SK-N-SH treated with all-trans-retinoic acid at 6 μM for 48 hours (cell line): ENCODE data around the gene FAM120AOS.

Experiments
- ATAC-seq: fragments of 200-7000 bp; cut with Tn5 transposase; 3 replicates; pipeline ENCODE4 v1.9.1; 2020; ENCODE audit warnings: mild to moderate bottlenecking, moderate library complexity
- ARNTL ChIP-seq: fragments of 450-650 bp; formaldehyde crosslinking; IDR thresholded peaks from 2 replicates; pipeline ENCODE4 v1.5.0; 2020; ENCODE audit warnings: low read depth, mild to moderate bottlenecking, moderate library complexity, borderline replicate concordance
- BACH2 ChIP-seq: fragments of 250-450 bp; sonication (Bioruptor Pico); IDR thresholded peaks from 2 replicates; pipeline ENCODE4 v1.9.0; 2021; ENCODE audit warnings: mild to moderate bottlenecking, borderline replicate concordance
- CSDC2 ChIP-seq: fragments of 250-450 bp; sonication (Bioruptor Pico); IDR thresholded peaks from 2 replicates; pipeline ENCODE4 v1.5.0; 2020; ENCODE audit warnings: mild to moderate bottlenecking, moderate library complexity
- ESRRG ChIP-seq: fragments of 250-450 bp; sonication (Bioruptor Pico); IDR thresholded peaks from 2 replicates; pipeline ENCODE4 v1.6.1; 2021; ENCODE audit warnings: mild to moderate bottlenecking
- GLIS3 ChIP-seq: fragments of 250-450 bp; sonication (Bioruptor Pico); IDR thresholded peaks from 2 replicates; pipeline ENCODE4 v1.5.0; 2020; ENCODE audit warnings: mild to moderate bottlenecking, moderate library complexity
- ISL1 ChIP-seq: fragments of 250-450 bp; sonication (Bioruptor Pico); IDR thresholded peaks from 2 replicates; pipeline ENCODE4 v2.1.2; 2022; ENCODE audit warnings: mild to moderate bottlenecking, moderate library complexity
- OSR1 ChIP-seq: fragments of 250-450 bp; sonication (Bioruptor Pico); IDR thresholded peaks from 2 replicates; pipeline ENCODE4 v1.8.0; 2022; ENCODE audit warnings: moderate library complexity, mild to moderate bottlenecking, inconsistent platforms
- PPARA ChIP-seq: fragments of 250-450 bp; sonication (Bioruptor Pico); IDR thresholded peaks from 2 replicates; pipeline ENCODE4 v1.5.0; 2020; ENCODE audit warnings: mild to moderate bottlenecking, borderline replicate concordance
- RARB ChIP-seq: fragments of 250-450 bp; sonication (Bioruptor Pico); IDR thresholded peaks from 2 replicates; pipeline ENCODE4 v1.8.0; 2021; ENCODE audit warnings: mild to moderate bottlenecking, moderate library complexity
- SNAI2 ChIP-seq: fragments of 250-450 bp; sonication (Bioruptor Pico); IDR thresholded peaks from 2 replicates; pipeline ENCODE4 v1.5.0; 2020; ENCODE audit warnings: mild to moderate bottlenecking, moderate library complexity
- TCF4 ChIP-seq: fragments of 250-450 bp; sonication (Bioruptor Pico); IDR thresholded peaks from 2 replicates; pipeline ENCODE4 v1.8.0; 2021; ENCODE audit warnings: mild to moderate bottlenecking, moderate library complexity, borderline replicate concordance
- TOX ChIP-seq: fragments of 250-450 bp; sonication (Bioruptor Pico); IDR thresholded peaks from 2 replicates; pipeline ENCODE4 v1.8.0; 2021; ENCODE audit warnings: mild to moderate bottlenecking, moderate library complexity, borderline replicate concordance
- ZC3H10 ChIP-seq: fragments of 250-450 bp; sonication (Bioruptor Pico); IDR thresholded peaks from 2 replicates; pipeline ENCODE4 v1.5.1; 2021; ENCODE audit warnings: mild to moderate bottlenecking, moderate library complexity
- ZFP3 ChIP-seq: fragments of 250-450 bp; sonication (Bioruptor Pico); IDR thresholded peaks from 2 replicates; pipeline ENCODE4 v1.5.0; 2020; ENCODE audit warnings: mild to moderate bottlenecking, moderate library complexity
- ZFP30 ChIP-seq: fragments of 450-650 bp; formaldehyde crosslinking; IDR thresholded peaks from 2 replicates; pipeline ENCODE4 v1.5.0; 2022; ENCODE audit warnings: mild to moderate bottlenecking, moderate library complexity
- ZNF565 ChIP-seq: fragments of 450-650 bp; formaldehyde crosslinking; conservative IDR thresholded peaks from 2 replicates; pipeline ENCODE4 v1.5.0; 2020; ENCODE audit warnings: low read depth, mild to moderate bottlenecking, moderate library complexity
- ZNF70 ChIP-seq: fragments of 450-650 bp; formaldehyde crosslinking; IDR thresholded peaks from 2 replicates; pipeline ENCODE4 v1.5.0; 2020; ENCODE audit warnings: mild to moderate bottlenecking, moderate library complexity
- ZNF8 ChIP-seq: fragments of 450-650 bp; formaldehyde crosslinking; IDR thresholded peaks from 2 replicates; pipeline ENCODE4 v1.5.0; 2020; ENCODE audit warnings: mild to moderate bottlenecking, moderate library complexity
- TF ChIP-seq, protein P1 (sequence below): fragments of 250-450 bp; sonication (Bioruptor Pico); IDR thresholded peaks from 2 replicates; pipeline ENCODE4 v1.5.1; 2021; ENCODE audit warnings: mild to moderate bottlenecking, moderate library complexity
- TF ChIP-seq, protein P2 (sequence below): fragments of 250-450 bp; sonication (Bioruptor Pico); IDR thresholded peaks from 2 replicates; pipeline ENCODE4 v1.8.0; 2021; ENCODE audit warnings: low read depth, mild to moderate bottlenecking, moderate library complexity, borderline replicate concordance
- TF ChIP-seq, protein P3 (sequence below): fragments of 250-450 bp; sonication (Bioruptor Pico); IDR thresholded peaks from 2 replicates; pipeline ENCODE4 v1.8.0; 2020; ENCODE audit warnings: mild to moderate bottlenecking, moderate library complexity, borderline replicate concordance
- TF ChIP-seq, protein P4 (sequence below): fragments of 250-450 bp; sonication (Bioruptor Pico); IDR thresholded peaks from 2 replicates; pipeline ENCODE4 v1.5.0; 2020; ENCODE audit warnings: mild to moderate bottlenecking, moderate library complexity

FAM120AOS gene

DNA sequence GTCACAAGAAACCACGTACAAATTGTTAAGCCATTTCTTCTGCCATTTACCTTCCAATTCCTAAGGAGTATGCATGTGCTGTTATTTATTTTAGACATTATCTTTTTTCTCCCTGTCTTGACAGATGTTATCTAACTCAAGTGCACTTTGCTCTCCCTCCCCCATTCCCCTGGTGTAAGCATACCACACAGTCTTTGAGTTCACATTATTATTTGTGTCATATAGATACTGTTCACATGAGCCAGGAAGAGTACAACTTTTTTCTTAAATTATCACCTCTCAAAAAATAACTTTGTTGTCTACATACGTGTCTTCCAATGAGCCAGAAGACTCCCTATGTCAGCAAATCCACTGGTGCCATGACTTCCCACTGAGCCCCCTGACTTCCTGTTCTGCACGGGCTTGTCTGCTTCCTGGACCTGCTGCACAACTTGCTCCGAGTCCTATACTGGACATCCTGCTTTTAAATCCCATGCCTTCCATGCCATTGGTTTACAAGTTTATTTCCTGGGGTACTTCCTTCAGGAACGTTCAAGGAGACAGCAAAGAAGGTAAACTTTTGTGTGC, 21.8 kb downstream of the FAM120AOS start:
- ATAC-seq = no peak
- no peak for TF ChIP-seq PPARA
- no peak for TF ChIP-seq ISL1 (CRISPR knock-in tag)
- TF ChIP-seq ESRRG = no peak
- no peak for TF ChIP-seq RARB (CRISPR knock-in tag)
- TF ChIP-seq, protein P1, sequence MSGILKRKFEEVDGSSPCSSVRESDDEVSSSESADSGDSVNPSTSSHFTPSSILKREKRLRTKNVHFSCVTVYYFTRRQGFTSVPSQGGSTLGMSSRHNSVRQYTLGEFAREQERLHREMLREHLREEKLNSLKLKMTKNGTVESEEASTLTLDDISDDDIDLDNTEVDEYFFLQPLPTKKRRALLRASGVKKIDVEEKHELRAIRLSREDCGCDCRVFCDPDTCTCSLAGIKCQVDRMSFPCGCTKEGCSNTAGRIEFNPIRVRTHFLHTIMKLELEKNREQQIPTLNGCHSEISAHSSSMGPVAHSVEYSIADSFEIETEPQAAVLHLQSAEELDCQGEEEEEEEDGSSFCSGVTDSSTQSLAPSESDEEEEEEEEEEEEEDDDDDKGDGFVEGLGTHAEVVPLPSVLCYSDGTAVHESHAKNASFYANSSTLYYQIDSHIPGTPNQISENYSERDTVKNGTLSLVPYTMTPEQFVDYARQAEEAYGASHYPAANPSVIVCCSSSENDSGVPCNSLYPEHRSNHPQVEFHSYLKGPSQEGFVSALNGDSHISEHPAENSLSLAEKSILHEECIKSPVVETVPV = no peak
- no peak for TF ChIP-seq GLIS3 (CRISPR knock-in tag)
- no peak for TF ChIP-seq TCF4 (CRISPR knock-in tag)
- TF ChIP-seq, protein P2, sequence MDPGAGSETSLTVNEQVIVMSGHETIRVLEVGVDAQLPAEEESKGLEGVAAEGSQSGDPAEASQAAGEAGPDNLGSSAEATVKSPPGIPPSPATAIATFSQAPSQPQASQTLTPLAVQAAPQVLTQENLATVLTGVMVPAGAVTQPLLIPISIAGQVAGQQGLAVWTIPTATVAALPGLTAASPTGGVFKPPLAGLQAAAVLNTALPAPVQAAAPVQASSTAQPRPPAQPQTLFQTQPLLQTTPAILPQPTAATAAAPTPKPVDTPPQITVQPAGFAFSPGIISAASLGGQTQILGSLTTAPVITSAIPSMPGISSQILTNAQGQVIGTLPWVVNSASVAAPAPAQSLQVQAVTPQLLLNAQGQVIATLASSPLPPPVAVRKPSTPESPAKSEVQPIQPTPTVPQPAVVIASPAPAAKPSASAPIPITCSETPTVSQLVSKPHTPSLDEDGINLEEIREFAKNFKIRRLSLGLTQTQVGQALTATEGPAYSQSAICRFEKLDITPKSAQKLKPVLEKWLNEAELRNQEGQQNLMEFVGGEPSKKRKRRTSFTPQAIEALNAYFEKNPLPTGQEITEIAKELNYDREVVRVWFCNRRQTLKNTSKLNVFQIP (CRISPR knock-in tag) = no peak
- TF ChIP-seq BACH2 (CRISPR knock-in tag) = no peak
- TF ChIP-seq TOX = no peak
- no peak for TF ChIP-seq ZNF565 (CRISPR knock-in tag)
- TF ChIP-seq, protein P3, sequence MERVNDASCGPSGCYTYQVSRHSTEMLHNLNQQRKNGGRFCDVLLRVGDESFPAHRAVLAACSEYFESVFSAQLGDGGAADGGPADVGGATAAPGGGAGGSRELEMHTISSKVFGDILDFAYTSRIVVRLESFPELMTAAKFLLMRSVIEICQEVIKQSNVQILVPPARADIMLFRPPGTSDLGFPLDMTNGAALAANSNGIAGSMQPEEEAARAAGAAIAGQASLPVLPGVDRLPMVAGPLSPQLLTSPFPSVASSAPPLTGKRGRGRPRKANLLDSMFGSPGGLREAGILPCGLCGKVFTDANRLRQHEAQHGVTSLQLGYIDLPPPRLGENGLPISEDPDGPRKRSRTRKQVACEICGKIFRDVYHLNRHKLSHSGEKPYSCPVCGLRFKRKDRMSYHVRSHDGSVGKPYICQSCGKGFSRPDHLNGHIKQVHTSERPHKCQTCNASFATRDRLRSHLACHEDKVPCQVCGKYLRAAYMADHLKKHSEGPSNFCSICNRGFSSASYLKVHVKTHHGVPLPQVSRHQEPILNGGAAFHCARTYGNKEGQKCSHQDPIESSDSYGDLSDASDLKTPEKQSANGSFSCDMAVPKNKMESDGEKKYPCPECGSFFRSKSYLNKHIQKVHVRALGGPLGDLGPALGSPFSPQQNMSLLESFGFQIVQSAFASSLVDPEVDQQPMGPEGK (CRISPR knock-in tag) = no peak
- TF ChIP-seq OSR1 (CRISPR knock-in tag) = no peak
- TF ChIP-seq, protein P4, sequence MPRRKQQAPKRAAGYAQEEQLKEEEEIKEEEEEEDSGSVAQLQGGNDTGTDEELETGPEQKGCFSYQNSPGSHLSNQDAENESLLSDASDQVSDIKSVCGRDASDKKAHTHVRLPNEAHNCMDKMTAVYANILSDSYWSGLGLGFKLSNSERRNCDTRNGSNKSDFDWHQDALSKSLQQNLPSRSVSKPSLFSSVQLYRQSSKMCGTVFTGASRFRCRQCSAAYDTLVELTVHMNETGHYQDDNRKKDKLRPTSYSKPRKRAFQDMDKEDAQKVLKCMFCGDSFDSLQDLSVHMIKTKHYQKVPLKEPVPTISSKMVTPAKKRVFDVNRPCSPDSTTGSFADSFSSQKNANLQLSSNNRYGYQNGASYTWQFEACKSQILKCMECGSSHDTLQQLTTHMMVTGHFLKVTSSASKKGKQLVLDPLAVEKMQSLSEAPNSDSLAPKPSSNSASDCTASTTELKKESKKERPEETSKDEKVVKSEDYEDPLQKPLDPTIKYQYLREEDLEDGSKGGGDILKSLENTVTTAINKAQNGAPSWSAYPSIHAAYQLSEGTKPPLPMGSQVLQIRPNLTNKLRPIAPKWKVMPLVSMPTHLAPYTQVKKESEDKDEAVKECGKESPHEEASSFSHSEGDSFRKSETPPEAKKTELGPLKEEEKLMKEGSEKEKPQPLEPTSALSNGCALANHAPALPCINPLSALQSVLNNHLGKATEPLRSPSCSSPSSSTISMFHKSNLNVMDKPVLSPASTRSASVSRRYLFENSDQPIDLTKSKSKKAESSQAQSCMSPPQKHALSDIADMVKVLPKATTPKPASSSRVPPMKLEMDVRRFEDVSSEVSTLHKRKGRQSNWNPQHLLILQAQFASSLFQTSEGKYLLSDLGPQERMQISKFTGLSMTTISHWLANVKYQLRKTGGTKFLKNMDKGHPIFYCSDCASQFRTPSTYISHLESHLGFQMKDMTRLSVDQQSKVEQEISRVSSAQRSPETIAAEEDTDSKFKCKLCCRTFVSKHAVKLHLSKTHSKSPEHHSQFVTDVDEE = no peak
- no peak for TF ChIP-seq ZFP30
- TF ChIP-seq ZC3H10 (CRISPR knock-in tag) = no peak
- no peak for TF ChIP-seq SNAI2 (CRISPR knock-in tag)
- no peak for TF ChIP-seq ARNTL (CRISPR knock-in tag)

DNA sequence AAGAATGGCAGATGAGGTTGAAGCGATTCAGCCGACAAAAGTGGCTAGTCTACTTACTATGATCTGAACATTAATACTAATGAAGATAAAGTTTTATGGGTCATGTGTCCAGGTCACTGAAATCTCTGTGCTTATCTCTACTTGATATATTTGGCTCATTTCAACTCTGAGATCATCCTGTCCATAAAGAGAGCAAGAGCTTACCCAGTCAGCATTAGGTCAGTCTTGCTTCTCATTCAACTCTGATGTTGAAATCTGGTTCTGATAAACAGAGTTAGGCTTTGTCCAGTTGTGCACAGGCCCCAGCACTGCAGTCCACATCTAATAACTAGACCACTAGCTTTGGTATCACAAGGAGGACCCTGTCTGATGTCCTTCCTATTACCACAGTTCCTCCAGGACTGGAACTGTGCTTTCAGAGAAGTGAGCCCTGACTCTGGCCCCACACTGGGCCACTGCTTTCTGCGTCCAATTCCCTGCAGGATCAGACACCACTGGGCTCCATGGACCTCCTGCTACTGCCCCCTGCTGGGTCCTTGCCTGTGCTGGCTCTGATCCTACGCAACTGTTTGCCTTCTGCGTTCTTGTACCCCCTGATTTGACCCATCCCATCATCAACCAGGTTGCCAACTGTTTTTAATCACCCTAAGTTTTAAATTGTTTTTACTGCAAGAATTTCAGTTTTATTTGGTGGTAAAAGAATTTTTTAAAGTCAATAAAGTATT, 25.6 kb downstream of the FAM120AOS start:
- TF ChIP-seq, protein P2 (CRISPR knock-in tag) = no peak
- TF ChIP-seq BACH2 (CRISPR knock-in tag) (no peak), TCF4 (CRISPR knock-in tag) (no peak), CSDC2 (CRISPR knock-in tag) (no peak), ISL1 (CRISPR knock-in tag) (no peak), ESRRG (no peak), PPARA (no peak), ZNF70 (CRISPR knock-in tag) (no peak), ZFP3 (CRISPR knock-in tag) (no peak), ZNF8 (CRISPR knock-in tag) (no peak)
- no peak for ATAC-seq
